Right ventricle myocardium superior (tissue), 1 donor: Measurements from ENCODE around the gene GALNT18. TPM values are rescaled to one million over a fixed set of nuclear protein-coding genes. Genes with fewer than 3 reads are reported as not detected.

Experiments used
- ATAC-seq: fragments of 200-7000 bp; cut with Tn5 transposase; one replicate; pipeline ENCODE4 v1.9.1; 2020; ENCODE audit warnings: mild to moderate bottlenecking; ENCODE audit not compliant: poor library complexity
- DNase-seq: peaks from one replicate; pipeline ENCODE4 v3.0.0-alpha.2; 2020
- intact Hi-C: fragments of 100-400 bp; cut with DNase I; formaldehyde crosslinking; loops from one replicate; pipeline ENCODE4 v1.11.2; 2022
- total RNA-seq: library from RNA; stranded (reverse); fragmentation: NEBNext Ultra II Directional; extraction: Animal tissue kit (Norgen Biotek cat#: 25700); gene quantifications from one replicate; pipeline ENCODE4 v1.2.1, GENCODE V29; 2021
- donor health status: DM: no; HTN: yes; CAD: no; lungs with severe emphysema.

The GALNT18 gene
- total RNA-seq, 1 donor from 2014 or later, result 24.5 TPM

DNA sequence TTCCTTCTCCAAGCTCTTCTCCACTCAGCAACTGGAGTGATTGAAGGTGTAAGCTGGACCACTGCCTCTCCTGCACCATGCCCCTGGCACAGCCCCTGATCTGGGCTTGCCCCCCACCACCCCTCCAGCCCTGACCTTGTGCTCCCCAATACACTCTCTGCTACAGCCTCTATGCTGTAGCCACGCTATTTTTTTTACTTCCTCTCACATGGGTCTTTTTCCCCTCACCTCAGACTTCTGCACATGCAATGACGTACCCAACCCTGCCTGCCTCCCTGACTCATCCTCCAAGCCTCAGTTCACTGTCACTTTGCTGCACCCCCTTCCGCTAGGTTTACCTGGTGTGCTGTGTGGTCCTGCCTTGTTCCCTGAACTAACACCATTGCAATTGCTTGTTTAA, 277.8 kb downstream of the GALNT18 start:
- intact Hi-C loops, result no loop called here
- DNase-seq (no peak), ATAC-seq (no peak)

DNA sequence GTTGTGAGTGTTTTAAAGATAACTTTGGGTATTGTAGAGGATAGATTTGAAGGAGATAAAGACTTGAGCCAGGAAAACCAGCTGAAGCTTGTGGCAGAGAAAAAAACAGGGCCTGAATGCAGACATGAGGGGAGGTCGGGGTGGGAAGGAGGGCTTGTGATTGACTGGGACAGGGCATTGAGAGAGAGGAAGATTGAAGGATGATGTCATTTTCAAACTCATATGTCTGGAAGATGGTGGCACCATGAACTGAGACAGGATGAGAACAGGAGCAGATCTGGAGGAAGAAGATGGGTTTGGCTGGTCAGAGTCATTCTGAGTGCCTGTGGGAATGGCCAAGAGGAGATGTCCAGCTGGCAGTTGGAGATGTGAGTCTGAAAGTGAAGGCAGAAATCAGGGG, 283.5 kb downstream of the GALNT18 start:
- ATAC-seq (no peak), DNase-seq (no peak)
- intact Hi-C loops, result no loop called here

DNA sequence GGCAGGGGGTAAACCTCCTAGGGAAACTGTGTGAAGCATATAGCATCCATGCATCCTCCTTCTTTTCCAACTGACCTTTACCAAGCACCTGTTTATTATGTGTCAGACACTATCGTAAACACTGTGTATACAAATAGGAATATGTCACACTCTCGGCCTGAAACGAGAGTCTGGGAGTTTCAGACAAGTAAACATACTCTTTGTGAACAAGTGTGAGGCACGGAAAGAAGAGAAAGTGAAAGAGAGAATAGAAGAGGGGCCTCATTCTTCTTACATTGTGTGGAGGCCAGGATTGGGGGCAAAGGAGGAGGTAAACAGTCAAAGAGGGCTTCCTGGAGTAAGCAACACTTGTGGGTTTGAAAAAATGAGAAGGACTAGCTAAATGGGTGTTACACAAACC, 285.1 kb downstream of the GALNT18 start:
- intact Hi-C loops, result no loop called here
- DNase-seq, result no peak

DNA sequence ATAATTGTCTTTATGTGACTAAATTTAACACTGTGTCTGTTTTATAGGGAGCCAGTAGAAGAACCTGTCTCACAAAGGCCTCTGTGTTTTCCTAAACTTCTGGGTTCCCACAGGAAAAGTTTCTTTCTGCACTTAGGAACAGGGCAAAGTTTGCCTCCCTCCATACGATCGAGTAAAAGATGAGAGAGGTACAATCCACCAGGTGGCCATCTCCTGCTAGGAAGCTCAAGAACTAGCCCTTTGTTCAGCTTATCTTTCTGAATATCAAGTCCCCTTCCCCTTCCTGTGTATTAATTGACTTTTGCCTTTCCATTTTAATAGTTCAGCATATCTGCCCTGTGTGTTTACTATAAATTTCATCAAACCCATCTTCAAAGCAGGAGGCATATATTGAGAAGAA, 286.8 kb downstream of the GALNT18 start:
- ATAC-seq, result no peak
- DNase-seq, result no peak
- intact Hi-C loops, result no loop called here

More for the DNA sequence above, 285.1 kb downstream of the GALNT18 start:
- ATAC-seq, result no peak

DNA sequence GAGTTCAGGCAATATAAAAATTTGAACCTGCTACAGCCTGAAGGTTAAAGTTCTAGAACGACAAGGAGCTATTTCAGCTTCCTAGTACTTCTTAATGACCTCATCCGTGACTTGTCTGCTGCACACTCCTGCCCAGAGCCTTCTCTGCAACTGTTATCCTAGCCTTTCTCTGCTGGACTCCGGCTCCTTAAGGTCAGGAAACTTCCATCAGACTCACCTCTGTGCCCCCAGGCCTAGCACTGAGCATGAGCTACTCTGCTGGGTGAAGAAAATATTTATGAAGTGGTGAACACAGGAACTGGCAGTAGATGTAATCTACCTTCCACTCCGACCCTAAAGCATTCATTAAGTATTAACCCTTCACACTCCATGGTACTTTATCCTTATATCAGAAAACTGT, 287.2 kb downstream of the GALNT18 start:
- intact Hi-C loops, result no loop called here
- no peak for ATAC-seq
- no peak for DNase-seq

DNA sequence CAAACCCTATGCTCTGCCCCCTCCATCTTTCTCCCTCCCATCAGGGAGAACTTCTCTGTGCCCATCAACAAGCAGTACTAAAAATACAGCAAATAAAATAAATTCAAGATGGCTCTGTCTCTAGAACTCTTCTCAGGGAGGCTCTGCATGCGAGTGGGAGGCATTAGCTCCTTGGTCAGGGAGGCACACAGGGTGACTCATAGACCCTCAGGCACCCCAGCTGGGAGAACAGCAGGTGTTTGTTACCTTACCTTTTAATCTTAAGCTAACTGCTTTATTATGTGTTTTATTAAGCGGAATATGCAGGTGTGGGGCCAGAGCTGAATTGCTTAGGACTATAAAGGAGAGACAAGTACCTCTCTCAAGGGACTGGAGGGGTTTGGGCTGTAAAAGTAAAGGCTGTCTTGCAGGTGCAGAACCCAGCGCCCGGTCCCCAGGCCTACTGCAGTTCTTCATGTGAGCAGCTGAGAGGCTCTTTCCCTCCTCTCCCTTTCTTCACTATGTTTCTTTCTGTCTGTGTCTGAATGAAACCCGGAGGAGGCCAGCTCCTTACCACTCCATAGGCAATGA, 289.6 kb downstream of the GALNT18 start:
- intact Hi-C loops, result no loop called here
- DNase-seq (no peak), ATAC-seq (no peak)

DNA sequence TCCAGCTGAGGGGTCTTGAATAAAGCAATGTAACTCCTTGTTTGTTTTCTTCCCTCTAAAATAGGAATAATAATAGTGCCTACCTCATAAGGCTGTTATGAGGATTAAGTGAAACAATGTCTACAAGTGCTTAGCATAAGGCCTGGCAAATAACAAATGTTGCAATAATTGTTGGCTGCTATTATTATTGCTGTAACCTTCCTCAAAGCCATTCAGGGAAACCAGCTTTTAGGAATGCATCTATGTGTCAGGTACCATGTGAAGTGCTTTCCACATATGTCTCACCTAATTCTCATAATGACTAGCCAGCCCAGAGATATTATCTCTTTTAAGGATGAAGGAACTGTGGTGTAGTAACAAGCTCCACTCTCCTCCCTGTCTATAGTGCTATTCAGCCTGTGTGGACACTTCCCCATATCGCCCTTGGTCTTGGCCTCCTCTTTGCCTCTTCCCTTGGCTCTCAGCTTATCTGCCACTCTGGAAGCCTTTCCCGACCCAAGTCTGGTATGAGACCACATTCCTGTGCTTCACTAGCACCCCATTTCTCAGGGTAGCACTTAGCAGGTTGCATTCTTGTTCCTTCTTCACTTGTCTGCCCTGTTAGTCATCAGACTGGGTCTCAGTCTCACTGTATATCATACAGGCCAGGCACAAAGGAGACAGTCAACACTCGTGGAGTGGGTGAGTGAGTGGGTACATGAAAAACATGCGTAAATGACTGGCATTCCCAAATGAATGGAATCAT, 292.6 kb downstream of the GALNT18 start:
- DNase-seq, result no peak
- intact Hi-C loops, result no loop called here
- peak; percentile 34 for ATAC-seq

DNA sequence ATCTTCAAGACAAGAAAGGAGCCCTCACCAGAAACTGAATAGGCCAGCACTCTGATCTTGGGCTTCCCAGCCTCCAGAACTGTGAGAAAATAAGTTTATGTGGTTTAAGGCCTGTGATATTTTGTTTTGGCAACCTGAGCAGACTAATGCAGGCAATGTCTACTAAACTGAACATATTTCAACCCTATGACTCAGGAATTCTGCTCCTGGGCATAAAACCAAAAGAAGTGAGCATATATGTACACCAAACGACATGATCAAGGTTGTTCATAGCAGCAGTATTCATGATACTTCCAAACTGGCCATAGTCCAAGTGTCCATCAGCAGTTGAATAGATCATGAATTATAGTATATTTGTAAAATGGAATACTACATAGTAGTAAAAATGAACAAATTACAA, 297.7 kb downstream of the GALNT18 start:
- intact Hi-C loops, result no loop called here
- ATAC-seq, result no peak
- DNase-seq, result no peak

DNA sequence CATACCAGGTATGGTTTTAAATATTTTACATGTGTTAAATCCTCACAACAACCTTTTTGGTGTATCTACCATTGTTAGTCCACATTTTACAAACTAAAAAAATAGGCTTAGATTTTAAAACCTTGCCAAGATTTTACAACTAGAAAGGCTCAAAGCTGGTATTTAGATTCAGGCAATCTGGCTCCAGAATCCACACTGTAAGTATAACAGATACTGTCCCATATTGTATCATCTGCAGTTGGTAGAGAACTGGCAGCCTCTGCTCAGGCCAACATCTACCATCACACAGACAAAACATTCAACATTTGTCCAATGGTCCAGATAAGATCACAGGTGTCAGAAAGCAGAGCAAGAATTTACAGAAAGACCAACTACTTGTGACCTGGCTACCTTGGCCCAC, 299.7 kb downstream of the GALNT18 start:
- no peak for DNase-seq
- ATAC-seq, result no peak

DNA sequence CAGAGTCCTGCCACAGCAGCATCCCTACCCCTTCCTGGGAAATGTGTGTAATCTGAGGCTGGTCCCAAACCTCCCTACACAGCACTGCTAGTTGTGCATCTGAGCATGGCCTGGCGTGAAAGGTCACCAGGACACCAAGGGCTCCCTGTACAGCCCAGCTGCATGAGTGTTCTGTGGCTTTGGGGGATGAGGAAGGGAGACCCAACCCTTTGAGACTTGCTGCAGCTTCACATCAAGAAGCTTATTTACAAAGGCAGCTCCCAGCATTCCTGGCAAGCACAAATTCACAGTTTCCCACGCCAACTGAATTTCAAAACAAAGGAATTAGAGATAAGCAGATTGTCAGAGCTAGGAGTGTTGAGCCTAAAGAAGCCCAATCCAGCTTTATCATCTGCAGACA, 301.0 kb downstream of the GALNT18 start:
- no peak for ATAC-seq
- DNase-seq, result no peak
- intact Hi-C loops, result no loop called here

More for the DNA sequence above, 299.7 kb downstream of the GALNT18 start:
- intact Hi-C loops, result no loop called here

DNA sequence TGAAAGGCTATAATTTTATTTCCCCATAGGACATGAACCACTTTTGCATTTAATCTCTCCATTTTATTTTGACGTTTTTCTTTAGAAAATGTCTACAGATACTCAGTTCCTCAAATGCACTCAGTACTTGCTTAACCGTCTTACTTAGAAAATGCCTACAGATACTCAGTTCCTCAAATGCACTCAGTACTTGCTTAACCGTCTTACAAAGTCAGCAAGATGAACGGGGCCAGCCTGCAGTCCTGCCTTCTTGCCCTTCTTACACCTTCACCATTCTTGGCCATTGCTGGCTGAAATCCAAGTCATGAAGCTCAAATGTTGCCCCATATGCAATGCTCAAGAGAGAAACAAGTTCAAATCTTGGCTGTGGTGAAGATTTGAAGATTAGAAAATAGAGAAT, 302.8 kb downstream of the GALNT18 start:
- ATAC-seq (peak; percentile 43), DNase-seq (no peak)

DNA sequence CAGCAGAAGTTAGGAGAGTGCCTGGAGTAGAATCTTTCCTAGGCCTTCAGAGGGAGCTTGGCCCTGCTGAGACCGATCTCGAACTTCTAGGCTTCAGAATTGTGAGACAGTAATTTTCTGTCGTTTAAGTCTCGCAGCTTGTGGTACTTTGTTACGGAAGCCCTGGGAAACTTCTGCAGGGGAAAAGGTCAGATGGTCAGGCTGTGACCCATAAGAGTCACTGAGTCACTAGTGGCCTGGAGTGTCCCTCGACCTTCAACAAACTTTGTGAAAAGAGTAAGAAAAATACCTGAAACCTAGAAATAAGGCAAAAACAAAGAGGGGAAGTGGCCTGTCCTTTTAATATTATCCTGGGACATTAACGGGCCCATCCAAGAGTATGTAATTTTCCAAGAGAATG, 303.3 kb downstream of the GALNT18 start:
- DNase-seq, result no peak
- intact Hi-C loops, result no loop called here
- ATAC-seq, result no peak

More for the DNA sequence above, 302.8 kb downstream of the GALNT18 start:
- intact Hi-C loops, result no loop called here

DNA sequence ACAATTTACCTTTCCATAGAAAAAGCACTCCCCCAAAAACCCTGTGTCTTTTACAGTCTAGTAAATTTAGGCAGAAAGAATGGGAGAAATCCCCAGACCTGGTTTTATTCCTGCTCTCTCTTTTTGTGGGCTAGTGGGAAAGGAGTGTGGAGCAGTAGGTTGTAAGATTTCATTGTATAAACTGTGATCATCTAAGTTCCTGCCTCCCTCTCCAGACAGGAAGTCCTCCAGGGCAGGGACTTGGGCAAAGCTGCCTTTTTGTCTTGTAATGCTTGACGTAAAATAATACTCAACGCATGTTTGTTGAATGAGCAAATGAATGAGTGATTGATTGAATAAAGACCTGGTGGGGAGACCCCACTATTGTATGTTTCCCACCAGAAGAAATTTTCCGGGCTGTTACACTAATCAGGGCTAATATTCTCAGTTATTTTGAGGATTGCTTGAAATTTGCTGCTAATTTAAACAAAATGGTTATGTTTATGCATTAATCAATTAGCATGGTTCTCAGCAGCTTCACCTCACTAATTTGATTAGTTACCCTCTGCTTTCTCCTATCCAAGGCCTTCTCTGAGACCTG, 305.1 kb downstream of the GALNT18 start:
- DNase-seq, result no peak
- intact Hi-C loops, result no loop called here
- ATAC-seq, result no peak

DNA sequence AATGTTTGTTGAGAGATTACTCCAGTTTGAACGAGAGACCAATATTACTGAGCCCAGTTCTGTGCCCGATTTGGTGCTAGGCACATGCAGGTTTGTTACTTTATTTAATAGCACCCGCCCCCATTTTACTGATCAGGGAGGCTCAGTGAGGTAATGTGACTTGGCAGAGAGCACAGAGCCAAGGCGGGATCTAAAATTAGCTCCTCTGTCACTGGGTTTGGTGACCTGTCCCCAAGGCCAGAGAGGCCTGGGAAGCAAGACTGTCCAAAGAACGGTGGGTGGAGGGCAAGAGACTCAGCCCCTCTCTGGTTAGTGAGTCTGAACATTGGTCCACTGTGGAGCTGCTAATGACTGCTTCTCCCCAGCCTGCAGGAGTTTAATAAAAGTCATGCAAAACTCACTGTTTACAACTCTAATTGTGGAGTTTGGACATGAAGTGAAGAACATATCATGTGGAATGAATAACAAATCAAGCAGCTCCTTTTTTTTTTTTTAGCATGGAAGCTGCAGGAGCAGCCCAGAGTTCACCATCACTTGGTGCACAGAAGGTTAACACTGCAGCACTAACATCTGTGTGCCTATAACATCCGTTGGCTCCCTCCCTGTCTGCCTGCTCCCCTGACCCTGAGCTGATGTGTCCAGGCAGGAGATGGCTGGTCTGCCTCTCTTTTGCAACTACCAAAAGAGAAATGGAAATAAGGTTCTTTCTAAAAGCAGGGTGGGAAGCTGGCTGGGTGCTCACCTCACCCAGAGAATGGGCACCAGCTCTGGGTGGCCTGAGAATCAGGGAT, 307.7 kb downstream of the GALNT18 start:
- ATAC-seq, result peak; percentile 96
- intact Hi-C loops, result no loop called here
- DNase-seq, result no peak

DNA sequence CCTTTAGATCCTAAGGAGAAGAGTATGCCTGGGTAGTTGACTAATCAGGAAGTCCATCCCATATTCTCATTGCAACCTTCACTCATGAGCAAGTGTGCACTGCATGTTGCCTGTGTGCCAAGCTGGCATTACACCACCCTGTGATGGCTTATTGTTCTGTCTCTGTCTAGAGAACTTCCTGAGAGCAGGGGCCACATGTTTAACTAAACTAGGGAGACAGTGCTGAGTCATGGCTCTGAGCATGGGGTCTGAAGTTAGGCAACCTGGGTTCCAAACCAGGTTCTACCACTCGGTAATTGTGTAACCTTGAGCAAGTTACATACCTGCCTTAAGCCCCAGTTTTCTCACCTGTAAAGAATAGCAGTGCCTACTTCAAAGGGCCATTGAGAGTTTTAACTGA, 308.4 kb downstream of the GALNT18 start:
- ATAC-seq (peak; percentile 28), DNase-seq (no peak)
- intact Hi-C loops, result no loop called here

DNA sequence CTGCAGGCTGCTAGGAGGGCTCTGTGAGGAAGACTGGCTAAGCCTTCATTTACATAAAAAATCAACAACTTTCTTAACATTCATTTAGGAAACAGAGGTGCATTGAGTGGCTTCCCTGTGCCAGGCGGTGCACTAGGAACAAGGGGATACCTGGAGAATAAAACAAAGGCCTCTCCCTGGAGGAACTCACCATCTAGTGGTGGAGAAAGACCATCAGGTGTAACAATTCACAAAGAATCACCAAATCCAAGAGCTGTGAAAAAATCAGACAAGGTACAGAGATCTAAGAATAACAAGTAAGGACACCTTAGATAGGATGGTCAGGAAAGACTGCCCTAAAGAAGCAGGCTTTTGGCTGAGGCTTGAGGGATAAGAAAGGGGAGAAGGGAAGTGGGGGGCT, 309.1 kb downstream of the GALNT18 start:
- no peak for DNase-seq
- intact Hi-C loops, result no loop called here
- ATAC-seq, result no peak

DNA sequence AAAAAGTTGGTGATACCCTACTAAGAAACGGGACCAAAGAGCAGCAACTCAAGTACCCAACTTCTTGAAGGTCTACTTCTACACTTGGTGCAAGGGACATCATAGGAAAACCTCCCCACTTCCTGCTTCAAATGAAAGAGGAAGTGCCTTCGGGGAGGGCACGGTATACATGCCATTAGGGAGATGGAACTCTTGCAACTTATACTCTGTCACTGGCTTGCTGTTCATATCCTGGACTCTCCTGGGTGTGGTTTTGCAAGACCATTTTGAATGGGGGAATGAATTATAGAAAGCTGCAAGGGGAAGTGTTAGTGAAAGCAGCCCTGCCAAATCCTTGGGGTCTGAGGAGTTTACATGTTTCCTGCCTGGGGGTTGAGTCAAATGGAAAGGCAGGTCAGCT, 310.6 kb downstream of the GALNT18 start:
- intact Hi-C loops, result no loop called here
- ATAC-seq (no peak), DNase-seq (no peak)

DNA sequence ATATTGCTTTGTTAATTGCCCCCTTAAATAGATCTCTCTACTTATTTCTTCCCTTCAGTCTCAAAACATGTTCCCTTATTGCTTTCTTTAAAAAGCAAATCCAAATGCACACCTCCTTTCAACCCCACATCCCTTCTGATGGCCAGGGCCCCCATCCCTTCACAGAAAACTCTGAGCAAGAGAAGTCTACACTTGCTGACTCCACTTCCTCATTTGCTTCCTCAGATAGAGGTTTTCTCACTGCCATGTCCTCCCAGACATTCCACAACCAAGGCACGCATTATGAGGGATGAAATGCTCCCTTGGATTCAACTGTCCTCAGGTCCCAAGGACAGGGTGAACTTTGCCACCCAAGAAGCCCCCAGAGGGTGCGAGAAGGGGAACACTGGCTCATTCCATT, 311.9 kb downstream of the GALNT18 start:
- no peak for DNase-seq

DNA sequence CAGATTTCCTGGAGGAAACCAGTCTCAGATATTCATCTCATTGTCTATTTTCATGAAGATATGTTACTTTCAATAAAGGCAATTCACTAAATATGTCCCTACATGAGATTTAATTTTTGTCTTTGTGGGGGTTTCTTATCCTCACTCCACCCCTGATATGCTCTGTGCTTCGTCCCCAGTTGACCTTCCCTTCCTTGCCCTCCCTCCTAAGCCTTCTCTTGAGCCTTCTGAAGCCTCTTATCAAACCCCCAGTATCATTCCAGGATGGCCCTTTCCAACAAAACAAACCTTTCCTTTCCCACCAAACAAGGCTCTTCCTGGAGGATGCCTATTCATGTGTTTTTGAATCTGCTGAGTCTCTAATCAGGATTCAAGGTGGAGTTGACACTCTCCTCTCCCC, 313.6 kb downstream of the GALNT18 start:
- ATAC-seq, result no peak
- no peak for DNase-seq
- intact Hi-C loops, result no loop called here

More for the DNA sequence above, 311.9 kb downstream of the GALNT18 start:
- intact Hi-C loops, result no loop called here
- no peak for ATAC-seq

DNA sequence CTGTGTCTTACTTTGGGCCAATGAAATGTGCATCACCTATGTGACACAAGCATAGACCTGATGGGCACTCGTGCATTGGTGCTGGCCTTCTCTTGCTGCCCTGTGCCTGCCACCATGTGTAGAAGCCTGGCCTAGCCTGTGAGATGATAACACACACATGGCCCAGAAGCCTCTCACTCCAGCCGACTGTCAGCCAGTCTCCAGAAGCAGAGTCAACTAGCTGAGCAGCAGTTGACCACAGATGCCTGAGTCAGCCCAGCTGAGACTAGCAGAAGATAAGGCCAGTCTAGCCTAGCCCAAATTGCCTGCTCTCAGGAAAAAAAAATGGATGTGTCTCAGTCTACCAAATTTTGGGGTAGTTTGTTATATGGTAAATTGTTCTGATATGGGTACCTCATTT, 314.9 kb downstream of the GALNT18 start:
- ATAC-seq, result no peak
- no peak for DNase-seq
- intact Hi-C loops, result no loop called here
